ENCODE results near the gene TOPBP1. TPM values are rescaled to one million over a fixed set of nuclear protein-coding genes. Genes with fewer than 3 reads are reported as not detected.

TOPBP1 gene
- total and polyA plus RNA-seq, 9 of the 15 experiments (the other 6 are each of a cell fraction or from before 2014, with no cell fraction given): 16.6 to 77.6 (median 58.2) TPM

GRCh38 chr3:133573054-133573628, 88.6 kb downstream of the TOPBP1 start (continued):
- TF ChIP-seq DEAF1 (CRISPR knock-in tag; IDR thresholded peaks at IDR 0.05): 0 out of 2 replicates have a peak, but pooled peaks have one; percentile 5
- TF ChIP-seq NR3C1 (CRISPR knock-in tag; IDR thresholded peaks at IDR 0.05): no peak
- no peak for TF ChIP-seq NEUROD1 (IDR thresholded peaks at IDR 0.05; ENCODE audit: borderline replicate concordance, low read depth, low read length, partially characterized antibody)
- TF ChIP-seq BCL6 (CRISPR knock-in tag; IDR thresholded peaks at IDR 0.05): no peak
- no peak for TF ChIP-seq LCOR (CRISPR knock-in tag; IDR thresholded peaks at IDR 0.05)
- TF ChIP-seq SMARCB1 (IDR thresholded peaks at IDR 0.05; ENCODE audit: insufficient read length, low read depth): no peak
- no peak for TF ChIP-seq NFIC (IDR thresholded peaks at IDR 0.05)
- no peak for TF ChIP-seq HNRNPK (IDR thresholded peaks at IDR 0.05; ENCODE audit: low read depth, low read length, poor library complexity, severe bottlenecking)
- TF ChIP-seq SPI1 (IDR thresholded peaks at IDR 0.05; ENCODE audit: borderline replicate concordance, low read depth, low read length): no peak
- TF ChIP-seq MECOM (CRISPR knock-in tag; IDR thresholded peaks at IDR 0.05): no peak
- TF ChIP-seq OTX1 (CRISPR knock-in tag; IDR thresholded peaks at IDR 0.05): no peak
- TF ChIP-seq, protein P1, sequence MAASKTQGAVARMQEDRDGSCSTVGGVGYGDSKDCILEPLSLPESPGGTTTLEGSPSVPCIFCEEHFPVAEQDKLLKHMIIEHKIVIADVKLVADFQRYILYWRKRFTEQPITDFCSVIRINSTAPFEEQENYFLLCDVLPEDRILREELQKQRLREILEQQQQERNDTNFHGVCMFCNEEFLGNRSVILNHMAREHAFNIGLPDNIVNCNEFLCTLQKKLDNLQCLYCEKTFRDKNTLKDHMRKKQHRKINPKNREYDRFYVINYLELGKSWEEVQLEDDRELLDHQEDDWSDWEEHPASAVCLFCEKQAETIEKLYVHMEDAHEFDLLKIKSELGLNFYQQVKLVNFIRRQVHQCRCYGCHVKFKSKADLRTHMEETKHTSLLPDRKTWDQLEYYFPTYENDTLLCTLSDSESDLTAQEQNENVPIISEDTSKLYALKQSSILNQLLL (CRISPR knock-in tag; IDR thresholded peaks at IDR 0.05; ENCODE audit: borderline replicate concordance): no peak
- no peak for TF ChIP-seq RB1 (IDR thresholded peaks at IDR 0.05; ENCODE audit: low read depth)
- no peak for TF ChIP-seq HIVEP1 (CRISPR knock-in tag; IDR thresholded peaks at IDR 0.05)
- TF ChIP-seq TSC22D4 (tag; IDR thresholded peaks at IDR 0.05): no peak
- TF ChIP-seq NCOA6 (IDR thresholded peaks at IDR 0.05): no peak
- TF ChIP-seq, protein P2, sequence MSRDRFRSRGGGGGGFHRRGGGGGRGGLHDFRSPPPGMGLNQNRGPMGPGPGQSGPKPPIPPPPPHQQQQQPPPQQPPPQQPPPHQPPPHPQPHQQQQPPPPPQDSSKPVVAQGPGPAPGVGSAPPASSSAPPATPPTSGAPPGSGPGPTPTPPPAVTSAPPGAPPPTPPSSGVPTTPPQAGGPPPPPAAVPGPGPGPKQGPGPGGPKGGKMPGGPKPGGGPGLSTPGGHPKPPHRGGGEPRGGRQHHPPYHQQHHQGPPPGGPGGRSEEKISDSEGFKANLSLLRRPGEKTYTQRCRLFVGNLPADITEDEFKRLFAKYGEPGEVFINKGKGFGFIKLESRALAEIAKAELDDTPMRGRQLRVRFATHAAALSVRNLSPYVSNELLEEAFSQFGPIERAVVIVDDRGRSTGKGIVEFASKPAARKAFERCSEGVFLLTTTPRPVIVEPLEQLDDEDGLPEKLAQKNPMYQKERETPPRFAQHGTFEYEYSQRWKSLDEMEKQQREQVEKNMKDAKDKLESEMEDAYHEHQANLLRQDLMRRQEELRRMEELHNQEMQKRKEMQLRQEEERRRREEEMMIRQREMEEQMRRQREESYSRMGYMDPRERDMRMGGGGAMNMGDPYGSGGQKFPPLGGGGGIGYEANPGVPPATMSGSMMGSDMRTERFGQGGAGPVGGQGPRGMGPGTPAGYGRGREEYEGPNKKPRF (IDR thresholded peaks at IDR 0.05; ENCODE audit: low read depth, low read length): no peak
- TF ChIP-seq RNF2 (IDR thresholded peaks at IDR 0.05): no peak
- TF ChIP-seq, protein P3, sequence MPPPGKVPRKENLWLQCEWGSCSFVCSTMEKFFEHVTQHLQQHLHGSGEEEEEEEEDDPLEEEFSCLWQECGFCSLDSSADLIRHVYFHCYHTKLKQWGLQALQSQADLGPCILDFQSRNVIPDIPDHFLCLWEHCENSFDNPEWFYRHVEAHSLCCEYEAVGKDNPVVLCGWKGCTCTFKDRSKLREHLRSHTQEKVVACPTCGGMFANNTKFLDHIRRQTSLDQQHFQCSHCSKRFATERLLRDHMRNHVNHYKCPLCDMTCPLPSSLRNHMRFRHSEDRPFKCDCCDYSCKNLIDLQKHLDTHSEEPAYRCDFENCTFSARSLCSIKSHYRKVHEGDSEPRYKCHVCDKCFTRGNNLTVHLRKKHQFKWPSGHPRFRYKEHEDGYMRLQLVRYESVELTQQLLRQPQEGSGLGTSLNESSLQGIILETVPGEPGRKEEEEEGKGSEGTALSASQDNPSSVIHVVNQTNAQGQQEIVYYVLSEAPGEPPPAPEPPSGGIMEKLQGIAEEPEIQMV (tag; conservative IDR thresholded peaks at IDR 0.05; ENCODE audit: low read depth): 0 out of 2 replicates have a peak, but pooled peaks have one; percentile 22
- peak; percentile 56 to 67; a peak in 2 of 4 replicates for TF ChIP-seq FOXK2 (conservative IDR thresholded peaks at IDR 0.05 in 1 of 2, IDR thresholded peaks at IDR 0.05 in 1 of 2; ENCODE audit: low read depth in 2 of 2)
- no peak for TF ChIP-seq MCM3 (IDR thresholded peaks at IDR 0.05)
- TF ChIP-seq STAT5A (IDR thresholded peaks at IDR 0.05; ENCODE audit: borderline replicate concordance, low read length): no peak
- TF ChIP-seq, protein P4, sequence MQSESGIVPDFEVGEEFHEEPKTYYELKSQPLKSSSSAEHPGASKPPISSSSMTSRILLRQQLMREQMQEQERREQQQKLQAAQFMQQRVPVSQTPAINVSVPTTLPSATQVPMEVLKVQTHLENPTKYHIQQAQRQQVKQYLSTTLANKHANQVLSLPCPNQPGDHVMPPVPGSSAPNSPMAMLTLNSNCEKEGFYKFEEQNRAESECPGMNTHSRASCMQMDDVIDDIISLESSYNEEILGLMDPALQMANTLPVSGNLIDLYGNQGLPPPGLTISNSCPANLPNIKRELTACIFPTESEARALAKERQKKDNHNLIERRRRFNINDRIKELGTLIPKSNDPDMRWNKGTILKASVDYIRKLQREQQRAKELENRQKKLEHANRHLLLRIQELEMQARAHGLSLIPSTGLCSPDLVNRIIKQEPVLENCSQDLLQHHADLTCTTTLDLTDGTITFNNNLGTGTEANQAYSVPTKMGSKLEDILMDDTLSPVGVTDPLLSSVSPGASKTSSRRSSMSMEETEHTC (IDR thresholded peaks at IDR 0.05): no peak
